HepG2 (cell line): ENCODE results near the gene PDE9A. TPM values are rescaled to one million over a fixed set of nuclear protein-coding genes. Genes with fewer than 3 reads are reported as not detected.

Experiments used
- ETV5 ChIP-seq: IDR thresholded peaks from 2 replicates; pipeline ENCODE4 v1.6.1; 2018; ENCODE audit warnings: missing biosample characterization, missing genetic modification reagents, inconsistent platforms, borderline replicate concordance
- FOXA3 ChIP-seq: IDR thresholded peaks from 2 replicates; pipeline ENCODE4 v1.6.1; 2016; ENCODE audit warnings: missing genetic modification reagents, missing compliant biosample characterization
- FOXK2 ChIP-seq: fragments of 450-650 bp; IDR thresholded peaks from 2 replicates; pipeline ENCODE4 v1.6.1; 2016
- HDAC2 ChIP-seq: sonication (generic); formaldehyde crosslinking; IDR thresholded peaks from 2 replicates; pipeline ENCODE4 v1.4.0; 2020; ENCODE audit warnings: missing genetic modification reagents
- KLF9 ChIP-seq: IDR thresholded peaks from 2 replicates; pipeline ENCODE4 v1.6.1; 2016; ENCODE audit warnings: low read depth
- MXD4 ChIP-seq: IDR thresholded peaks from 2 replicates; pipeline ENCODE4 v1.6.1; 2016; ENCODE audit warnings: mild to moderate bottlenecking, missing biosample characterization, missing genetic modification reagents
- NCOA2 ChIP-seq: sonication (generic); formaldehyde crosslinking; IDR thresholded peaks from 2 replicates; pipeline ENCODE4 v1.8.0; 2022; ENCODE audit warnings: inconsistent platforms
- RCOR2 ChIP-seq: IDR thresholded peaks from 2 replicates; pipeline ENCODE4 v1.6.1; 2016; ENCODE audit warnings: missing biosample characterization, missing genetic modification reagents
- SIX1 ChIP-seq: sonication (generic); formaldehyde crosslinking; IDR thresholded peaks from 2 replicates; pipeline ENCODE4 v1.4.0; 2020; ENCODE audit warnings: missing genetic modification reagents, borderline replicate concordance
- SKI ChIP-seq: fragments of 450-650 bp; IDR thresholded peaks from one replicate; pipeline ENCODE4 v1.6.1; 2018; ENCODE audit warnings: mild to moderate bottlenecking; ENCODE audit not compliant: partially characterized antibody
- SMYD3 ChIP-seq: sonication (generic); formaldehyde crosslinking; IDR thresholded peaks from 2 replicates; pipeline ENCODE4 v1.8.1; 2023; ENCODE audit warnings: mild to moderate bottlenecking, missing genetic modification reagents
- ZNF121 ChIP-seq: sonication (generic); formaldehyde crosslinking; IDR thresholded peaks from 2 replicates; pipeline ENCODE4 v1.5.0; 2020; ENCODE audit warnings: mild to moderate bottlenecking, missing genetic modification reagents
- ZNF331 ChIP-seq: sonication (generic); formaldehyde crosslinking; IDR thresholded peaks from 2 replicates; pipeline ENCODE4 v1.4.0; 2020; ENCODE audit warnings: missing genetic modification reagents
- ZNF343 ChIP-seq: sonication (generic); formaldehyde crosslinking; IDR thresholded peaks from 2 replicates; pipeline ENCODE4 v1.4.0; 2020; ENCODE audit warnings: mild to moderate bottlenecking, missing genetic modification reagents
- ZSCAN29 ChIP-seq: sonication (generic); formaldehyde crosslinking; conservative IDR thresholded peaks from 2 replicates; pipeline ENCODE4 v1.4.0; 2020; ENCODE audit warnings: mild to moderate bottlenecking, missing genetic modification reagents
- polyA plus RNA-seq, 8 experiments: library from polyadenylated mRNA; depleted of rRNA in 3 of 8; stranded (reverse) in 7 of 8; unstranded in 1 of 8; fragments of >200 nt; fragmentation: Illumina TruSeq in 4 of 8; extraction: Trizol in 4 of 8; gene quantifications; 2 replicates each; pipeline versions ENCODE4 v1.2.1 to v1.2.3, GENCODE V29; 2011 to 2016; ENCODE audit warnings: low read depth in 4 of 8, missing spikeins in 1 of 8, mixed read lengths in 1 of 8; ENCODE audit not compliant: insufficient read depth in 1 of 8
- total RNA-seq, 5 experiments: library from RNA; depleted of rRNA; stranded (reverse); fragments of >200 nt; fragmentation: Illumina TruSeq; extraction: Trizol; gene quantifications; 2 replicates each; pipeline ENCODE4 v1.2.3, GENCODE V29; 2016; ENCODE audit warnings: low read depth in 1 of 5
- TF ChIP-seq, protein P1 (sequence below): sonication (generic); formaldehyde crosslinking; IDR thresholded peaks from 2 replicates; pipeline ENCODE4 v1.8.0; 2022; ENCODE audit warnings: missing genetic modification reagents, low read depth, mild to moderate bottlenecking, borderline replicate concordance
- TF ChIP-seq, protein P2 (sequence below): IDR thresholded peaks from 2 replicates; pipeline ENCODE4 v1.6.1; 2016
- TF ChIP-seq, protein P3 (sequence below): sonication (generic); formaldehyde crosslinking; IDR thresholded peaks from 2 replicates; pipeline ENCODE4 v1.4.0; 2020; ENCODE audit warnings: missing genetic modification reagents, mild to moderate bottlenecking, borderline replicate concordance
- TF ChIP-seq, protein P4 (sequence below): sonication (generic); formaldehyde crosslinking; IDR thresholded peaks from 2 replicates; pipeline ENCODE4; 2020; ENCODE audit warnings: missing genetic modification reagents, mild to moderate bottlenecking, borderline replicate concordance
- TF ChIP-seq, protein P5 (sequence below): IDR thresholded peaks from 2 replicates; pipeline ENCODE4 v1.6.1; 2016; ENCODE audit warnings: low read depth, borderline replicate concordance
- TF ChIP-seq, protein P6 (sequence below): sonication (generic); formaldehyde crosslinking; IDR thresholded peaks from 2 replicates; pipeline ENCODE4 v1.8.1; 2022; ENCODE audit warnings: mild to moderate bottlenecking, missing genetic modification reagents
- TF ChIP-seq, protein P7 (sequence below), 2 experiments: fragments of 450-650 bp in 1 of 2; sonication (generic) in 1 of 2; formaldehyde crosslinking; IDR thresholded peaks; 2 replicates each; pipeline versions ENCODE4 v1.5.0 to v1.8.0; 2020 to 2022; ENCODE audit warnings: mild to moderate bottlenecking in 1 of 2, missing genetic modification reagents in 1 of 2

PDE9A gene
- total and polyA plus RNA-seq, 2 of the 13 experiments (the other 11 are each of a cell fraction or from before 2014, with no cell fraction given) = 4.6 to 19.7 TPM

DNA sequence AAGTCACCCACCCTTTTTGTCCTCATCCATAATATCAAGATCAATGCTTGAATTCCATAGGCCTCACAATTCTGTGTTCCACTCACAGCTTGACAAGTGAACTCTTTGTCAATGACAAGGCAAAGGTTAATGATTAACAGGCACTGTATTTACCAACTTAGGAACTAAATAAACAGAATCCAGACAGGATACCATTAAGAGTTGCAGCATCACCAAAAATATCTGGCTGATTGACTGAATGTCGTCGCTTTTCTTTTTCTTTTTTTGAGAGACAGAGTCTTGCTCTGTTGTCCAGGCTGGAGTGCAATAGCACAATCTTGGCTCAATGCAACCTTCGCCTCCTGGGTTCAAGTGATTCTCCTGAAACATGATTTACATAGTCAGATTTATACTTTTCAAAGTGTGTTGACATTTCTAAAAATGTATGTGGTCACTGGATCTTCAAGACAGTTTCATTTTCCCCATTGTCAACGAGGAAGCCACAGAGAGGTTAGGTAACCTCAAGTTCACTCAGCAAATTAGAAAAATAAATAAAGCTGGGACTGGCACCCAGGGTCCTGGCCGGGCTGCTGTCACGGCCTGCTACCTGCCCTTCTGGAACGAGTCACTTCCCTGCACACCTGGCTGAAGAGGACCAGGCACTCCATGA lies 81.0 kb downstream of the PDE9A start (continued):
- peak; percentile 72; the same call in 1 of the 2 replicates for TF ChIP-seq HDAC2 (CRISPR knock-in tag)
- TF ChIP-seq SIX1 = no peak
- TF ChIP-seq SMYD3 = 0 out of 2 replicates have a peak, but pooled peaks have one; percentile 51
- TF ChIP-seq, protein P1, sequence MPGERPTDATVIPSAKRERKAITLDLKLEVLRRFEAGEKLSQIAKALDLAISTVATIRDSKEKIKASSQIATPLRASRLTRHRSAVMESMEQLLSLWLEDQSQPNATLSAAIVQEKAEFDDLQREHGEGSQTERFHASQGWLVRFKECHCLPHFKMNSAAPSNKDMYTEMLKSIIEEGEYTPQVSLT = no peak
- TF ChIP-seq, protein P2, sequence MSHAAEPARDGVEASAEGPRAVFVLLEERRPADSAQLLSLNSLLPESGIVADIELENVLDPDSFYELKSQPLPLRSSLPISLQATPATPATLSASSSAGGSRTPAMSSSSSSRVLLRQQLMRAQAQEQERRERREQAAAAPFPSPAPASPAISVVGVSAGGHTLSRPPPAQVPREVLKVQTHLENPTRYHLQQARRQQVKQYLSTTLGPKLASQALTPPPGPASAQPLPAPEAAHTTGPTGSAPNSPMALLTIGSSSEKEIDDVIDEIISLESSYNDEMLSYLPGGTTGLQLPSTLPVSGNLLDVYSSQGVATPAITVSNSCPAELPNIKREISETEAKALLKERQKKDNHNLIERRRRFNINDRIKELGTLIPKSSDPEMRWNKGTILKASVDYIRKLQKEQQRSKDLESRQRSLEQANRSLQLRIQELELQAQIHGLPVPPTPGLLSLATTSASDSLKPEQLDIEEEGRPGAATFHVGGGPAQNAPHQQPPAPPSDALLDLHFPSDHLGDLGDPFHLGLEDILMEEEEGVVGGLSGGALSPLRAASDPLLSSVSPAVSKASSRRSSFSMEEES (CRISPR knock-in tag) = 0 out of 2 replicates have a peak, but pooled peaks have one; percentile 8
- no peak for TF ChIP-seq MXD4 (CRISPR knock-in tag)
- TF ChIP-seq ZSCAN29 = peak; percentile 41; the same call in 1 of the 2 replicates
- TF ChIP-seq KLF9 (CRISPR knock-in tag) = no peak
- peak; percentile 97 for TF ChIP-seq RCOR2 (CRISPR knock-in tag)
- TF ChIP-seq, protein P3, sequence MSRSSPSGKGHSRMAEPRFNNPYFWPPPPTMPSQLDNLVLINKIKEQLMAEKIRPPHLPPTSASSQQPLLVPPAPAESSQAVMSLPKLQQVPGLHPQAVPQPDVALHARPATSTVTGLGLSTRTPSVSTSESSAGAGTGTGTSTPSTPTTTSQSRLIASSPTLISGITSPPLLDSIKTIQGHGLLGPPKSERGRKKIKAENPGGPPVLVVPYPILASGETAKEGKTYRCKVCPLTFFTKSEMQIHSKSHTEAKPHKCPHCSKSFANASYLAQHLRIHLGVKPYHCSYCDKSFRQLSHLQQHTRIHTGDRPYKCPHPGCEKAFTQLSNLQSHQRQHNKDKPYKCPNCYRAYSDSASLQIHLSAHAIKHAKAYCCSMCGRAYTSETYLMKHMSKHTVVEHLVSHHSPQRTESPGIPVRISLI (CRISPR knock-in tag) = peak; percentile 87; the same call in 1 of the 2 replicates
- peak; percentile 29; the same call in 1 of the 2 replicates for TF ChIP-seq ETV5
- TF ChIP-seq, protein P4, sequence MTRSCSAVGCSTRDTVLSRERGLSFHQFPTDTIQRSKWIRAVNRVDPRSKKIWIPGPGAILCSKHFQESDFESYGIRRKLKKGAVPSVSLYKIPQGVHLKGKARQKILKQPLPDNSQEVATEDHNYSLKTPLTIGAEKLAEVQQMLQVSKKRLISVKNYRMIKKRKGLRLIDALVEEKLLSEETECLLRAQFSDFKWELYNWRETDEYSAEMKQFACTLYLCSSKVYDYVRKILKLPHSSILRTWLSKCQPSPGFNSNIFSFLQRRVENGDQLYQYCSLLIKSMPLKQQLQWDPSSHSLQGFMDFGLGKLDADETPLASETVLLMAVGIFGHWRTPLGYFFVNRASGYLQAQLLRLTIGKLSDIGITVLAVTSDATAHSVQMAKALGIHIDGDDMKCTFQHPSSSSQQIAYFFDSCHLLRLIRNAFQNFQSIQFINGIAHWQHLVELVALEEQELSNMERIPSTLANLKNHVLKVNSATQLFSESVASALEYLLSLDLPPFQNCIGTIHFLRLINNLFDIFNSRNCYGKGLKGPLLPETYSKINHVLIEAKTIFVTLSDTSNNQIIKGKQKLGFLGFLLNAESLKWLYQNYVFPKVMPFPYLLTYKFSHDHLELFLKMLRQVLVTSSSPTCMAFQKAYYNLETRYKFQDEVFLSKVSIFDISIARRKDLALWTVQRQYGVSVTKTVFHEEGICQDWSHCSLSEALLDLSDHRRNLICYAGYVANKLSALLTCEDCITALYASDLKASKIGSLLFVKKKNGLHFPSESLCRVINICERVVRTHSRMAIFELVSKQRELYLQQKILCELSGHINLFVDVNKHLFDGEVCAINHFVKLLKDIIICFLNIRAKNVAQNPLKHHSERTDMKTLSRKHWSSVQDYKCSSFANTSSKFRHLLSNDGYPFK (CRISPR knock-in tag) = no peak
- TF ChIP-seq FOXK2 = peak; percentile 78
- TF ChIP-seq, protein P5, sequence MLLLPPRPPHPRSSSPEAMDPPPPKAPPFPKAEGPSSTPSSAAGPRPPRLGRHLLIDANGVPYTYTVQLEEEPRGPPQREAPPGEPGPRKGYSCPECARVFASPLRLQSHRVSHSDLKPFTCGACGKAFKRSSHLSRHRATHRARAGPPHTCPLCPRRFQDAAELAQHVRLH (CRISPR knock-in tag) = peak; percentile 37; the same call in 1 of the 2 replicates
- TF ChIP-seq FOXA3 = peak; percentile 93
- peak; percentile 100 for TF ChIP-seq ZNF121 (CRISPR knock-in tag)
- TF ChIP-seq, protein P6, sequence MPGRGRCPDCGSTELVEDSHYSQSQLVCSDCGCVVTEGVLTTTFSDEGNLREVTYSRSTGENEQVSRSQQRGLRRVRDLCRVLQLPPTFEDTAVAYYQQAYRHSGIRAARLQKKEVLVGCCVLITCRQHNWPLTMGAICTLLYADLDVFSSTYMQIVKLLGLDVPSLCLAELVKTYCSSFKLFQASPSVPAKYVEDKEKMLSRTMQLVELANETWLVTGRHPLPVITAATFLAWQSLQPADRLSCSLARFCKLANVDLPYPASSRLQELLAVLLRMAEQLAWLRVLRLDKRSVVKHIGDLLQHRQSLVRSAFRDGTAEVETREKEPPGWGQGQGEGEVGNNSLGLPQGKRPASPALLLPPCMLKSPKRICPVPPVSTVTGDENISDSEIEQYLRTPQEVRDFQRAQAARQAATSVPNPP (CRISPR knock-in tag) = no peak
- 0 out of 2 replicates have a peak, but pooled peaks have one; percentile 54 for TF ChIP-seq ZNF343 (CRISPR knock-in tag)
- TF ChIP-seq, protein P7, sequence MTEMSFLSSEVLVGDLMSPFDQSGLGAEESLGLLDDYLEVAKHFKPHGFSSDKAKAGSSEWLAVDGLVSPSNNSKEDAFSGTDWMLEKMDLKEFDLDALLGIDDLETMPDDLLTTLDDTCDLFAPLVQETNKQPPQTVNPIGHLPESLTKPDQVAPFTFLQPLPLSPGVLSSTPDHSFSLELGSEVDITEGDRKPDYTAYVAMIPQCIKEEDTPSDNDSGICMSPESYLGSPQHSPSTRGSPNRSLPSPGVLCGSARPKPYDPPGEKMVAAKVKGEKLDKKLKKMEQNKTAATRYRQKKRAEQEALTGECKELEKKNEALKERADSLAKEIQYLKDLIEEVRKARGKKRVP (CRISPR knock-in tag; IDR thresholded peaks at IDR 0.05) = peak in 1 of 2 experiments; percentile 64; a peak in 2 of 4 replicates
- peak; percentile 96 for TF ChIP-seq SKI
- peak; percentile 89 for TF ChIP-seq NCOA2 (CRISPR knock-in tag)
- peak; percentile 35; the same call in 1 of the 2 replicates for TF ChIP-seq ZNF331
